ENCODE results near the gene MAP2K1.

MAP2K1 gene

GRCh38 chr15:66515901-66516322 lies 129.2 kb downstream of the MAP2K1 start:
- no peaks in the 10 kb centered on the region for H3K27me3 ChIP-seq (ENCODE audit: low read depth, low read length)
- H3K27ac ChIP-seq (ENCODE audit: low read length), result no peak overlapping the region
- no peak overlapping the region for H3K4me3 ChIP-seq (ENCODE audit: low read depth in 1 of 2, low read length in 2 of 2)
- H3K9me3 ChIP-seq (ENCODE audit: control insufficient read depth in 1 of 2, low read length in 2 of 2), result no peaks in the 10 kb centered on the region
- peaks cover 4 to 10% of the 10 kb centered on the region in 2 donors for H3K36me3 ChIP-seq (ENCODE audit: control insufficient read depth in 1 of 2, insufficient read depth in 2 of 2, low read length in 2 of 2)
- no peaks in the 10 kb centered on the region for H3K4me1 ChIP-seq (ENCODE audit: control insufficient read depth in 1 of 2, insufficient read depth in 2 of 2, low read length in 2 of 2)

- H3K27me3 ChIP-seq (ENCODE audit: low read depth, low read length), result no peaks in the 10 kb centered on the region
- H3K9me3 ChIP-seq (ENCODE audit: control insufficient read depth in 1 of 2, low read length in 2 of 2), result no peaks in the 10 kb centered on the region
- H3K36me3 ChIP-seq (ENCODE audit: control insufficient read depth in 1 of 2, insufficient read depth in 2 of 2, low read length in 2 of 2), result peaks cover 0 to 8% of the 10 kb centered on the region in 2 donors
- H3K27ac ChIP-seq (ENCODE audit: low read length), result no peak overlapping the region
- no peak overlapping the region for H3K4me3 ChIP-seq (ENCODE audit: low read depth in 1 of 2, low read length in 2 of 2)
- H3K4me1 ChIP-seq (ENCODE audit: control insufficient read depth in 1 of 2, insufficient read depth in 2 of 2, low read length in 2 of 2), result no peaks in the 10 kb centered on the region
Measured at GRCh38 chr15:66523926-66524325, 137.2 kb downstream of the MAP2K1 start.

GRCh38 chr15:66524838-66525237 lies 138.1 kb downstream of the MAP2K1 start:
- H3K4me3 ChIP-seq (ENCODE audit: low read depth in 1 of 2, low read length in 2 of 2), result no peak overlapping the region
- H3K36me3 ChIP-seq (ENCODE audit: control insufficient read depth in 1 of 2, insufficient read depth in 2 of 2, low read length in 2 of 2), result peaks cover 6 to 7% of the 10 kb centered on the region in 2 donors
- no peaks in the 10 kb centered on the region for H3K27me3 ChIP-seq (ENCODE audit: low read depth, low read length)
- H3K9me3 ChIP-seq (ENCODE audit: control insufficient read depth in 1 of 2, low read length in 2 of 2), result no peaks in the 10 kb centered on the region
- H3K27ac ChIP-seq (ENCODE audit: low read length), result no peak overlapping the region
- H3K4me1 ChIP-seq (ENCODE audit: control insufficient read depth in 1 of 2, insufficient read depth in 2 of 2, low read length in 2 of 2), result no peaks in the 10 kb centered on the region

GRCh38 chr15:66535056-66535455 lies 148.3 kb downstream of the MAP2K1 start:
- no peaks in the 10 kb centered on the region for H3K9me3 ChIP-seq (ENCODE audit: control insufficient read depth in 1 of 2, low read length in 2 of 2)
- no peak overlapping the region for H3K27ac ChIP-seq (ENCODE audit: low read length)
- H3K27me3 ChIP-seq (ENCODE audit: low read depth, low read length), result no peaks in the 10 kb centered on the region
- H3K36me3 ChIP-seq (ENCODE audit: control insufficient read depth in 1 of 2, insufficient read depth in 2 of 2, low read length in 2 of 2), result peaks cover 5 to 6% of the 10 kb centered on the region in 2 donors
- no peaks in the 10 kb centered on the region for H3K4me1 ChIP-seq (ENCODE audit: control insufficient read depth in 1 of 2, insufficient read depth in 2 of 2, low read length in 2 of 2)
- H3K4me3 ChIP-seq (ENCODE audit: low read depth in 1 of 2, low read length in 2 of 2), result no peak overlapping the region

Measured in muscle layer of duodenum (tissue), 2 donors.